Measurements from ENCODE around the gene PRR20E.
"Not testable (repeated sequence)": the region's sequence is repeated elsewhere in the genome, so short reads cannot be mapped to it uniquely, and the experiment has no call there.

Gene PRR20E

GRCh38 chr13:57137585-57137984, 29.4 kb upstream of the PRR20E start:
- TF ChIP-seq EZH2phosphoT487 (IDR thresholded peaks at IDR 0.05; ENCODE audit: borderline replicate concordance, low read length) (no peak), CTCF (IDR thresholded peaks at IDR 0.05; ENCODE audit: low read depth, low read length, poor library complexity, severe bottlenecking) (no peak)
- no peak overlapping the region for H3K4me3 ChIP-seq (ENCODE audit: low read length)
- no peaks in the 10 kb centered on the region for H3K36me3 ChIP-seq (ENCODE audit: control insufficient read depth, low read length)
- H3K27me3 ChIP-seq (ENCODE audit: control insufficient read depth, low read length), result no peaks in the 10 kb centered on the region
- no peak overlapping the region for H3K4me2 ChIP-seq (ENCODE audit: low read length)
- no peaks in the 10 kb centered on the region for H4K20me1 ChIP-seq (ENCODE audit: control insufficient read depth, insufficient read depth, low read depth, low read length)
- H3K79me2 ChIP-seq (ENCODE audit: control insufficient read depth, low read length), result no peaks in the 10 kb centered on the region
- H3K4me1 ChIP-seq (ENCODE audit: control insufficient read depth, low read length), result no peaks in the 10 kb centered on the region
- no peaks in the 10 kb centered on the region for H3K9me2 ChIP-seq (replicated peaks; ENCODE audit: control insufficient read depth, low read length)
- no peaks in the 10 kb centered on the region for H3K9me3 ChIP-seq (ENCODE audit: control insufficient read depth, insufficient read depth, low read length)
- H3F3A ChIP-seq (ENCODE audit: control insufficient read depth, insufficient read depth), result no peaks in the 10 kb centered on the region
- no peak overlapping the region for H3K27ac ChIP-seq (ENCODE audit: low read depth, low read length)

- Histone ChIP-seq H3K4me1 (ENCODE audit: control insufficient read depth, low read length) (no peaks in the 10 kb centered on the region), H3K9me3 (ENCODE audit: control insufficient read depth, insufficient read depth, low read length) (no peaks in the 10 kb centered on the region)
- no peak for TF ChIP-seq EZH2phosphoT487 (IDR thresholded peaks at IDR 0.05; ENCODE audit: borderline replicate concordance, low read length)
Measured at GRCh38 chr13:57138988-57139387, 28.0 kb upstream of the PRR20E start.

GRCh38 chr13:57139781-57140180, 27.2 kb upstream of the PRR20E start:
- H3K4me3 ChIP-seq (ENCODE audit: low read length), result not testable (repeated sequence)

More at GRCh38 chr13:57138988-57139387, 28.0 kb upstream of the PRR20E start:
- no peaks in the 10 kb centered on the region for H3K36me3 ChIP-seq (ENCODE audit: control insufficient read depth, low read length)
- H3K9me2 ChIP-seq (replicated peaks; ENCODE audit: control insufficient read depth, low read length), result no peaks in the 10 kb centered on the region
- H3K27me3 ChIP-seq (ENCODE audit: control insufficient read depth, low read length), result no peaks in the 10 kb centered on the region
- H4K20me1 ChIP-seq (ENCODE audit: control insufficient read depth, insufficient read depth, low read depth, low read length), result no peaks in the 10 kb centered on the region
- H3K4me2 ChIP-seq (ENCODE audit: low read length), result no peak overlapping the region
- H3K27ac ChIP-seq (ENCODE audit: low read depth, low read length), result no peak overlapping the region
- H3K79me2 ChIP-seq (ENCODE audit: control insufficient read depth, low read length), result no peaks in the 10 kb centered on the region
- H3K4me3 ChIP-seq (ENCODE audit: low read length), result no peak overlapping the region
- H3F3A ChIP-seq (ENCODE audit: control insufficient read depth, insufficient read depth), result no peaks in the 10 kb centered on the region

GRCh38 chr13:57140235-57140968, 26.6 kb upstream of the PRR20E start, which contains the start of gene PRR20A:
Gene PRR20A (plus strand): TSS chr13:57140918. CDS start chr13:57141305, 387 bp downstream.
- H3K27ac ChIP-seq (ENCODE audit: low read depth, low read length); H3K4me2 ChIP-seq (ENCODE audit: low read length); H3K36me3 ChIP-seq (ENCODE audit: control insufficient read depth, low read length); H3K79me2 ChIP-seq (ENCODE audit: control insufficient read depth, low read length); H3K27me3 ChIP-seq (ENCODE audit: control insufficient read depth, low read length); H3K4me1 ChIP-seq (ENCODE audit: control insufficient read depth, low read length); H4K20me1 ChIP-seq (ENCODE audit: control insufficient read depth, insufficient read depth, low read depth, low read length); H3F3A ChIP-seq (ENCODE audit: control insufficient read depth, insufficient read depth); H3K9me3 ChIP-seq (ENCODE audit: control insufficient read depth, insufficient read depth, low read length); H3K9me2 ChIP-seq (replicated peaks; ENCODE audit: control insufficient read depth, low read length); H3K4me3 ChIP-seq (ENCODE audit: low read length): not testable (repeated sequence)

More at GRCh38 chr13:57139781-57140180, 27.2 kb upstream of the PRR20E start:
- not testable (repeated sequence) for H3K4me1 ChIP-seq (ENCODE audit: control insufficient read depth, low read length); H3K9me2 ChIP-seq (replicated peaks; ENCODE audit: control insufficient read depth, low read length); H3K27me3 ChIP-seq (ENCODE audit: control insufficient read depth, low read length); H3F3A ChIP-seq (ENCODE audit: control insufficient read depth, insufficient read depth); H3K9me3 ChIP-seq (ENCODE audit: control insufficient read depth, insufficient read depth, low read length); H3K79me2 ChIP-seq (ENCODE audit: control insufficient read depth, low read length); H4K20me1 ChIP-seq (ENCODE audit: control insufficient read depth, insufficient read depth, low read depth, low read length); H3K4me2 ChIP-seq (ENCODE audit: low read length); H3K27ac ChIP-seq (ENCODE audit: low read depth, low read length); H3K36me3 ChIP-seq (ENCODE audit: control insufficient read depth, low read length)

- not testable (repeated sequence) for H3K36me3 ChIP-seq (ENCODE audit: control insufficient read depth, low read length); H3K27me3 ChIP-seq (ENCODE audit: control insufficient read depth, low read length); H3K9me2 ChIP-seq (replicated peaks; ENCODE audit: control insufficient read depth, low read length); H3K4me3 ChIP-seq (ENCODE audit: low read length); H3K79me2 ChIP-seq (ENCODE audit: control insufficient read depth, low read length); H3K27ac ChIP-seq (ENCODE audit: low read depth, low read length); H3K4me1 ChIP-seq (ENCODE audit: control insufficient read depth, low read length); H4K20me1 ChIP-seq (ENCODE audit: control insufficient read depth, insufficient read depth, low read depth, low read length); H3K4me2 ChIP-seq (ENCODE audit: low read length); H3F3A ChIP-seq (ENCODE audit: control insufficient read depth, insufficient read depth); H3K9me3 ChIP-seq (ENCODE audit: control insufficient read depth, insufficient read depth, low read length)
Measured at GRCh38 chr13:57147188-57147587, 19.8 kb upstream of the PRR20E start, which contains the start of gene PRR20B. Gene PRR20B (plus strand): TSS chr13:57147488. CDS start chr13:57147875, 387 bp downstream.

GRCh38 chr13:57148106-57148505, 18.9 kb upstream of the PRR20E start:
- not testable (repeated sequence) for H3K4me2 ChIP-seq (ENCODE audit: low read length); H3K79me2 ChIP-seq (ENCODE audit: control insufficient read depth, low read length); H3F3A ChIP-seq (ENCODE audit: control insufficient read depth, insufficient read depth); H4K20me1 ChIP-seq (ENCODE audit: control insufficient read depth, insufficient read depth, low read depth, low read length); H3K27ac ChIP-seq (ENCODE audit: low read depth, low read length); H3K9me2 ChIP-seq (replicated peaks; ENCODE audit: control insufficient read depth, low read length); H3K36me3 ChIP-seq (ENCODE audit: control insufficient read depth, low read length); H3K9me3 ChIP-seq (ENCODE audit: control insufficient read depth, insufficient read depth, low read length); H3K27me3 ChIP-seq (ENCODE audit: control insufficient read depth, low read length); H3K4me1 ChIP-seq (ENCODE audit: control insufficient read depth, low read length); H3K4me3 ChIP-seq (ENCODE audit: low read length)

- H3K9me3 ChIP-seq (ENCODE audit: control insufficient read depth, insufficient read depth, low read length); H4K20me1 ChIP-seq (ENCODE audit: control insufficient read depth, insufficient read depth, low read depth, low read length); H3K4me1 ChIP-seq (ENCODE audit: control insufficient read depth, low read length); H3K4me2 ChIP-seq (ENCODE audit: low read length); H3K9me2 ChIP-seq (replicated peaks; ENCODE audit: control insufficient read depth, low read length); H3F3A ChIP-seq (ENCODE audit: control insufficient read depth, insufficient read depth); H3K27me3 ChIP-seq (ENCODE audit: control insufficient read depth, low read length); H3K27ac ChIP-seq (ENCODE audit: low read depth, low read length); H3K4me3 ChIP-seq (ENCODE audit: low read length); H3K79me2 ChIP-seq (ENCODE audit: control insufficient read depth, low read length); H3K36me3 ChIP-seq (ENCODE audit: control insufficient read depth, low read length): not testable (repeated sequence)
Measured at GRCh38 chr13:57153761-57154160, 13.2 kb upstream of the PRR20E start, which contains the start of gene PRR20C. Gene PRR20C (plus strand): TSS chr13:57154061. CDS start chr13:57154448, 387 bp downstream.
